Activated naive CD8-positive, alpha-beta T cell treated with anti-CD3 and anti-CD28 coated beads, Interleukin-2, amount 50 U/mL, for 24 hours (primary cell): ENCODE results near the gene NXPH4.

Experiments used
- ATAC-seq: fragments of 150-1000 bp; cut with Tn5 transposase; one replicate; pipeline ENCODE4 v1.10.0; 2021
- DNase-seq: peaks from one replicate; pipeline ENCODE4 v3.0.0; 2021
- H3K27ac Mint-ChIP-seq: one replicate; pipeline ENCODE4 v1.8.0; 2021; ENCODE audit warnings: mild to moderate bottlenecking, mixed read lengths
- H3K27me3 Mint-ChIP-seq: one replicate; pipeline ENCODE4 v1.8.0; 2021; ENCODE audit warnings: mixed read lengths
- H3K36me3 Mint-ChIP-seq: one replicate; pipeline ENCODE4 v1.8.0; 2021; ENCODE audit warnings: low read depth, mixed read lengths
- H3K4me1 Mint-ChIP-seq: one replicate; pipeline ENCODE4 v1.8.0; 2021; ENCODE audit warnings: mixed read lengths
- H3K4me3 Mint-ChIP-seq: one replicate; pipeline ENCODE4 v1.8.0; 2021; ENCODE audit warnings: mild to moderate bottlenecking, moderate library complexity, mixed read lengths
- H3K9me3 Mint-ChIP-seq: one replicate; pipeline ENCODE4 v1.8.0; 2021; ENCODE audit warnings: mixed read lengths

NXPH4 gene

DNA sequence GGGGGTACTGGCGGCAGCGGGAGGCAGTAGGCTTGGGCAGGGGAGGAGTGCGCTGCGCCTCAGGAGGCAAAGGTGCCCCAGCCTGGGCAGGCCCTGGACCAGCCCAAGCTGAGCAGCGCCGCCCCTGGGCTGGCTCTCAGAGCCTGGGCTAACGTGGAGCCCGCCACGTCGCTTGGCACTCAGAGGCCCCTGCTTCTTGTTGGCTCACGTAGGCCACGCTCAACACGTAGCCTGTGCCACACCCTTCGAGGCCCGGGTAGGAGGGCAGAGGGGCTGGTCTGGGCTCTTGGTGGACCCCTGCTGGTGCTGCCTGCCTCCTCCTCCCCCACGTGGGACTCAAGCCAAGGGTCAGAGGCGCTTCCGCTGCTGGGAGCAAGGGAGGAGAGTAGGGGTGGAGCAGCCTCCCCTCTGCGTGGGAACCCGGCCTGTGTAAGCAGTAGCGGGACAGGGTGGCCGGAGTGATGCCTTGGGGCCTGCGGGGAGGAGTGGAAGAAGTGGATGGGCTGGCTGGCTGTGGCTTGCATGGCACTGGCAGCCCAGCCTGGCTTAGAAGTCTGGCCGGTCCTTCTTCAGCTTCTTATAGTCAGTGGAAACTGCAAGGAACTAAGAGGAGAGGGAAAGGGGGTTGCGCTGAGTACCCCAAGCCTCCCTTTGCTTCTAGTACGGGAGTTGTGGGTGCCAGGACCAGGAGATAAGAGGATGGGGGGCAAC lies 18.6 kb downstream of the NXPH4 start:
- DNase-seq (no peak), ATAC-seq (no peak)
- Mint-ChIP-seq H3K27ac (peak overlapping the region; percentile 27), H3K36me3 (peaks cover 44% of the 10 kb centered on the region), H3K9me3 (no peaks in the 10 kb centered on the region), H3K4me3 (no peak overlapping the region), H3K4me1 (peaks cover 68% of the 10 kb centered on the region), H3K27me3 (peaks cover 23% of the 10 kb centered on the region)

DNA sequence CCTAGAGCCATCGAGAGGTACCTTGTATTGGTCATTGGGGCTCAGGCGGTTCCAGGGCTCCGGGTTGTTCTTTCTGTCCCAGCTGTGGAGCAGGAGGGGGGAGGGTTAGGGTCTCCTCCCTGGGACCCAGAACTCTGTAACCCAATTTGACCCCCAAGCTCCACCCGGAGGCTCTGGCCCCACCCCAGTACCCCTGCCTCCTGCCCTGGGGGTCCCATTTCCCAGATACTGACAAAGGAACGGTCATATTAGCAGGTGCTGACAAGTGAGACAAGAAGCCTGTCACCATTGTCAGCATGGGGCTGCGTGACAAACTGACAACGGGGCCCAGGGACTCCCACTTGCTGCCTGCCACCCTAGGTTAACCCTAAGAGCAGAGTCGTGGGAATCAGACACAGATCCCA lies 19.1 kb downstream of the NXPH4 start:
- Mint-ChIP-seq H3K27ac (peak overlapping the region; percentile 27), H3K27me3 (peaks cover 29% of the 10 kb centered on the region), H3K4me3 (no peak overlapping the region), H3K9me3 (no peaks in the 10 kb centered on the region), H3K36me3 (peaks cover 38% of the 10 kb centered on the region), H3K4me1 (peaks cover 67% of the 10 kb centered on the region)
- DNase-seq (no peak), ATAC-seq (peak; percentile 4)

DNA sequence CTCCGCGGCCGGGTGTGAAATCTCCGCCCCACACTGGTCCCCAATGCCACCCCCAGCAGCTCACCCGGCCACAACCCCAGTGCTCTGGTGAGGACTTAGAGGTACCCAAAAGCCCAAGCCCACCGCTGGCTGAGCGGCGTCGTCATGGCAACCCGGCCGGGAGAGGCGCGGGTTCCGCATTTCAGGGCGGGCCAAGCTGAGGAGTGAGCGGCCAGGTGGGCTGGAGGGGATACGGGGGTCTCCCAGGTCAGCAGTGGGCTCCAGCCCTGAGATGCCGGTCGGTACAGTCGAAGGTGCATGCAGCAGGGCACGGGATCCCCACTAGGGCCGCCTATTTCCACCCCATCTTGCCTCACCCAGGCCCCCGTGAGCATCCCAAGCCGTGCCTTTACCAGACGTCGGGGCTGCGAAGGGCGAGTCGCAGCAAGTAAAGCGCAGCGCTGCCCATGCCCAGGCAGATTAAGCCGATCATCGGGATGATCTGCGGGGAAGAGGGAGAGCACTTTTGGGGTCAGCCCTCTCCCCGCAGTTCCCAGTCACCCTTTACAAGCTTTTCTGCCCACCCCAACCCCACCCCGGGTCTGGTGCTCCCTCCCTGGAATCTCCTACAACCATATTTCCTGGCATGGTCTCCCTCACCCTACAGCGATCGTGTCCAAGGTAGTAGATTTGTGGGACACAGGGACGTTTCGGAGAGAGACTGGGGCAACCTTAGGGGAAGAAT lies 19.8 kb downstream of the NXPH4 start:
- H3K36me3 Mint-ChIP-seq = peaks cover 32% of the 10 kb centered on the region
- peaks cover 35% of the 10 kb centered on the region for H3K27me3 Mint-ChIP-seq
- peaks cover 67% of the 10 kb centered on the region for H3K4me1 Mint-ChIP-seq
- H3K9me3 Mint-ChIP-seq = no peaks in the 10 kb centered on the region
- no peak overlapping the region for H3K27ac Mint-ChIP-seq
- H3K4me3 Mint-ChIP-seq = no peak overlapping the region
- ATAC-seq = peak; percentile 0
- DNase-seq = peak; percentile 40

DNA sequence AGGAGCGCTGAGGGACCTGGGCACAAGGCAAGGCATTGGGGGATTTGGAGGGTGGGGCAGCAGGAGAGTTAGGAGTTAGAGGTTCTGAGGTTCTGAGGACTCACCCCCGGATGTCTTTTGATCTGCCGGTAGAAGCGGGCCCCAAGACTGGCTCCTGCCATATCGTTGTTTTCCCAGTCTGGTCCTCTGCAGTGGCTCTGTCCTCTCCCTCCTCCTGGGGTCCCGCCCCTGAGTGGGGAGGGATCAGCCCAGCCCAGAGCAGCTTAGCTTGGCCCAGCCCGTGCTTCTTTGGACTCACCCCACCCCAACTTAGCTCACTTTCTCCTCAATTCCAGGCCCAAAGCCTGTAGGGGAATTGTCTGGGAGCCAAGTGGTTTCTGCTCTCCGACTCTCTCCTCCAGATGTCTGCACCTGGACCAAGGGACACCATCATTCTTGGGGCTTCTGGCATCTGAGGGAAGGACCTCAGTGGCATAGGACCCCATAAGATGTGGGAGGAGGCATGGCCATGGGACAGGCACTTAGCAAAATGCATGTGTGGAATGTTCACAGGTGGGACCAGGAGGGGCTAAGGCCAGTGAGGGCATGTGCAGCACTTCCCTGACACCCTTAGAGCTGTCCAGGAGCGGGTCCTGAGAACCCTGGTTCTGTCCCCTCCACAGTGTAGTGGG lies 20.5 kb downstream of the NXPH4 start:
- peaks cover 67% of the 10 kb centered on the region for H3K4me1 Mint-ChIP-seq
- DNase-seq (no peak), ATAC-seq (no peak)

GRCh38 chr12:57237596-57237931 lies 21.0 kb downstream of the NXPH4 start:
- Mint-ChIP-seq H3K27me3 (peaks cover 46% of the 10 kb centered on the region), H3K4me3 (peak overlapping the region; percentile 41), H3K9me3 (no peaks in the 10 kb centered on the region), H3K36me3 (peaks cover 22% of the 10 kb centered on the region), H3K4me1 (peaks cover 68% of the 10 kb centered on the region), H3K27ac (no peak overlapping the region)
- DNase-seq (no peak), ATAC-seq (no peak)

More for the DNA sequence above, 20.5 kb downstream of the NXPH4 start:
- Mint-ChIP-seq H3K27ac (no peak overlapping the region), H3K36me3 (peaks cover 26% of the 10 kb centered on the region), H3K9me3 (no peaks in the 10 kb centered on the region), H3K4me3 (peak overlapping the region; percentile 41), H3K27me3 (peaks cover 42% of the 10 kb centered on the region)

DNA sequence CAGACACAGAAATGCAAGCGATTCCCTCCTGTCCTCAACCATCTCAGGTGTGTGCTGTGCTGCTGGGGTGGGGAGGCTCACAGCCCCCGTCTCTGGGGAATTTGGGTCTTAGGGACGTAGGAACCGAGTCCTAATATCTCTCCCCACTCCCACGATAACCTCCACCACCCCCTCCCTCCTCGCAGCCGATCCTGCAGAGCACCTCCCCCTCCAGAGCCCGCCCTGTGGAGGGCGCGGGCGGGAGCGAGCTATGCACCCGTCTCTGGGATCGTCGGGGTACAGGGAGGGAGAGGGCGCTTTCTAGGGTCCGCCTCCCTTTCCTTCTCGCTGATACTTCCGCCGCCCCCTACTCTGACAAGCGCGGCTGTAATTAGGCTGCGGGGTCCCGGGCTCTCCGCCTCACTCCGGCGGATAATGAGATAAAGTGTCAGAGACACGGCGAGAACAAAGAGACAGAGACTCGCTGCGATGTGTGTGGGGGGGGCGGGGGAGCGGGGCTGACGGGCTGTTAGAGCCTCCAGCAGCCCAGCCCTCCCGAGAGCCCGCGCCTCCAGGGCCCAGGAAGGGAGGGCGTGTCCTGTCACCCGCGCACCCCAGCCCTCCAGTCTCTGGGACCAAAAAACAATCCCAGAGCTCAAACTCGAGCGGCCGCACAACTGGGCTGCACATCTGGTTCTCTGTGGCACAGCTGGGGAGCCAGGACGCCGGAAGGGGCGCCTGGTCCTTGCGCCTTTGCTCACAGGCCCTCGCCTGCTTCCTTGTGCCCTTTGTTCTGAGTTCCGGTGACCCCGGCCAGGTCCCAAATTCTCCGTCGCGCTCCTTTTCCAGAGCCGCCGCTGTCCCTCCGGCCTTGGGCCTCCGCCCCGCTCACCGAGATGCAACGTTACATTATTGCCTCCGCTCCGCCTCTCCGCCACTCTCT lies 21.6 kb downstream of the NXPH4 start:
- H3K27me3 Mint-ChIP-seq = peaks cover 48% of the 10 kb centered on the region
- H3K4me3 Mint-ChIP-seq = peak overlapping the region; percentile 84
- no peaks in the 10 kb centered on the region for H3K9me3 Mint-ChIP-seq
- peak overlapping the region; percentile 18 for H3K27ac Mint-ChIP-seq
- peaks cover 67% of the 10 kb centered on the region for H3K4me1 Mint-ChIP-seq
- H3K36me3 Mint-ChIP-seq = peaks cover 16% of the 10 kb centered on the region
- ATAC-seq (no peak), DNase-seq (no peak)

- H3K4me3 Mint-ChIP-seq = peak overlapping the region; percentile 84
- H3K36me3 Mint-ChIP-seq = peaks cover 8% of the 10 kb centered on the region
- no peaks in the 10 kb centered on the region for H3K9me3 Mint-ChIP-seq
- DNase-seq (peak; percentile 93), ATAC-seq (peak; percentile 55)
- H3K4me1 Mint-ChIP-seq = peaks cover 67% of the 10 kb centered on the region
- peaks cover 51% of the 10 kb centered on the region for H3K27me3 Mint-ChIP-seq
- peak overlapping the region; percentile 72 for H3K27ac Mint-ChIP-seq
Observed at GRCh38 chr12:57238854-57239554, 22.4 kb downstream of the NXPH4 start.

DNA sequence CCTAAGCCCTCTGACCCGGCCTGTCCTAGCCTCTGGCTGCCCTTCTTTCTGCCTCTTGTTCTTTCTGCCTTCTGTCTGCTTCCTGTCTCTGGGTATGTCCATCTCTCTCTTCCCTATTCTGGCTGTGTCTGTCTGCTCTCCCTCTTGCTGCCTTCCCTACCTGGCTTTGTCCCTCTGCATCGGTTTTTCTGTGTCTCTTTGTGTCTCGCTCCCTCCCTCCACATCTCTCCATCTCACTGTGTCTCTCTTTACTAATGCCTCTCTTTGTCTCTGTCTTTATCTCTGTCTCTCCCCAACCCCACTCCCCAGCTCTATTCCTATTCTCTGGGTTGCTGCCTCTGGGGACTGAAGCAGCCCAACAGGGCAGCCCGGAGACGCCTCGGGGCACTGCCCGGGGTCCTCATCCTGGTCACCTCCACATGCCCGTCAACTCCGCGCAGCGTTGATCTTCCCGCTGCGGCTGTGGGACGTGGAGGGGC lies 23.0 kb downstream of the NXPH4 start:
- Mint-ChIP-seq H3K4me1 (peaks cover 63% of the 10 kb centered on the region), H3K27ac (peak overlapping the region; percentile 72), H3K36me3 (peaks cover 1% of the 10 kb centered on the region), H3K9me3 (no peaks in the 10 kb centered on the region), H3K4me3 (peak overlapping the region; percentile 84), H3K27me3 (peaks cover 56% of the 10 kb centered on the region)
- DNase-seq = no peak
- no peak for ATAC-seq

GRCh38 chr12:57240066-57240921 lies 23.7 kb downstream of the NXPH4 start:
- H3K36me3 Mint-ChIP-seq = no peaks in the 10 kb centered on the region
- DNase-seq (peak; percentile 70), ATAC-seq (no peak)
- peak overlapping the region; percentile 84 for H3K4me3 Mint-ChIP-seq
- peaks cover 62% of the 10 kb centered on the region for H3K4me1 Mint-ChIP-seq
- peaks cover 62% of the 10 kb centered on the region for H3K27me3 Mint-ChIP-seq
- peak overlapping the region; percentile 86 for H3K27ac Mint-ChIP-seq
- H3K9me3 Mint-ChIP-seq = no peaks in the 10 kb centered on the region

DNA sequence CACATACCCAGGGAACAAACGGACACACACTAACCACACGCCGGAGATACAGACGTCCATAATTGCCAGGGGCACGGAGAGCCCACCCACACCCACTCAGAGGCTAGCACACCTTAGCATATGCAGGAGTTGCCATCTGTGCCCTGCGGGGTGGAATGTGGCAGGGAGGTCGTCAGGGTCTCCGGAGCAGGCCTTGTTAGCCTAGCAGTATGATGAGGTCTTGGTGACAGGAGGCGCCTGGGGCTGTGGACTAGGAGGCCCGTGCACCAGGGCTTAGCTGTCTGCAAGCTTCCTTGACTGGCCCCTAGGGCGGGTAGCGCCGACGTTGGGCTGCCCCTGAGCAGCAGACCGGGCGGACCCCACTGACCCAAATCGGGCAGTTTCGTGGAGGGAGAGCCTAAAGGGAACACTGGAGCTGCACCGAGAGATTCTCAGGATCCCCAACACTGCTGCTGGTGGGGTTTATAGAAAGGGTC lies 24.4 kb downstream of the NXPH4 start:
- Mint-ChIP-seq H3K27ac (peak overlapping the region; percentile 86), H3K27me3 (peaks cover 62% of the 10 kb centered on the region), H3K36me3 (no peaks in the 10 kb centered on the region), H3K4me3 (peak overlapping the region; percentile 84), H3K9me3 (no peaks in the 10 kb centered on the region), H3K4me1 (peaks cover 58% of the 10 kb centered on the region)
- no peak for ATAC-seq
- no peak for DNase-seq

- peaks cover 54% of the 10 kb centered on the region for H3K4me1 Mint-ChIP-seq
- H3K36me3 Mint-ChIP-seq = no peaks in the 10 kb centered on the region
- peaks cover 61% of the 10 kb centered on the region for H3K27me3 Mint-ChIP-seq
- H3K4me3 Mint-ChIP-seq = no peak overlapping the region
- H3K27ac Mint-ChIP-seq = no peak overlapping the region
- H3K9me3 Mint-ChIP-seq = no peaks in the 10 kb centered on the region
- no peak for DNase-seq
- ATAC-seq = no peak
Observed at GRCh38 chr12:57241402-57242310, 25.1 kb downstream of the NXPH4 start.

GRCh38 chr12:57242329-57242690 lies 25.7 kb downstream of the NXPH4 start:
- Mint-ChIP-seq H3K27me3 (peaks cover 54% of the 10 kb centered on the region), H3K27ac (no peak overlapping the region), H3K9me3 (no peaks in the 10 kb centered on the region), H3K4me3 (peak overlapping the region; percentile 52), H3K4me1 (peaks cover 48% of the 10 kb centered on the region), H3K36me3 (no peaks in the 10 kb centered on the region)
- DNase-seq (no peak), ATAC-seq (no peak)
